GM18858 (cell line): ENCODE results near the gene DYSF.

ENCODE experiments used
- ATAC-seq: cut with Tn5 transposase; IDR thresholded peaks from one replicate; pipeline ENCODE4 v1.9.1; 2021; ENCODE audit not compliant: unreplicated experiment

Gene DYSF

DNA sequence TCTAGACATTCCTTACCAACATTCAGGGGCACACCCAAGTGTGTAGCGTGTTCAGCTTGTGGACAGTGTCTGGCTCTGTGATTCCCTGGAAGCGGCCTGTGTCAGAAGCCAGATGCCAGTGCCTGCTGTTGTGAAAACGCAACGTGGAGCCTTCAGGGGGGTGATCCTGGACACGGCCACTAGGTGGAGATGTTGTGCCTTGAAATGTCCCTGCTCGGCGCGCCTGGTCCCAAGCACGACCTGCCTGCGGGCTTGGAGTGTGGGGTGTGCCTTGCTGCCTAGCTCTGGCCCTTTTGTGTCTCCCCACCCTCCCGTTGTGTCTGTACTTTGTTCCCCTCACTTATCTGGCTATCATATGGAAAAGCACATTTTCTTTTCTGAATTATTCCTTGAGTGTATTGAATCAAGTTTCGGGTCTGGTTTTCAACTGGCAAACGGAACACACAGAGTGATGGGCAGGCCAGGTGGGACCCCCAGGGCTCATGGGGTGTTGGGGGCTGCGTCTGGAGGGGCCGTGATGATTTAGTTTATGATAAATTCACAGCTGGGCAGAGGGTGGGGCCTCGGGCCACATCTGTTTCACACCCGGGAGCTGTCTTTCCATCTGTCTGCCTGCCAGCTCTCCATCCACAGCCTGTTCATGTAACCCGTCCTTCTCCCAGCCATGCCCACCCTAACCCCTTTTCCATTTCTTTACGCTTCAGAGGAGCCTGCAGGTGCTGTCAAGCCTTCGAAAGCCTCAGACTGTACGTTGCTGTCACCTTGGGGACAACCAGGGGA is 95.5 kb downstream of the DYSF start:
- no peak for ATAC-seq

DNA sequence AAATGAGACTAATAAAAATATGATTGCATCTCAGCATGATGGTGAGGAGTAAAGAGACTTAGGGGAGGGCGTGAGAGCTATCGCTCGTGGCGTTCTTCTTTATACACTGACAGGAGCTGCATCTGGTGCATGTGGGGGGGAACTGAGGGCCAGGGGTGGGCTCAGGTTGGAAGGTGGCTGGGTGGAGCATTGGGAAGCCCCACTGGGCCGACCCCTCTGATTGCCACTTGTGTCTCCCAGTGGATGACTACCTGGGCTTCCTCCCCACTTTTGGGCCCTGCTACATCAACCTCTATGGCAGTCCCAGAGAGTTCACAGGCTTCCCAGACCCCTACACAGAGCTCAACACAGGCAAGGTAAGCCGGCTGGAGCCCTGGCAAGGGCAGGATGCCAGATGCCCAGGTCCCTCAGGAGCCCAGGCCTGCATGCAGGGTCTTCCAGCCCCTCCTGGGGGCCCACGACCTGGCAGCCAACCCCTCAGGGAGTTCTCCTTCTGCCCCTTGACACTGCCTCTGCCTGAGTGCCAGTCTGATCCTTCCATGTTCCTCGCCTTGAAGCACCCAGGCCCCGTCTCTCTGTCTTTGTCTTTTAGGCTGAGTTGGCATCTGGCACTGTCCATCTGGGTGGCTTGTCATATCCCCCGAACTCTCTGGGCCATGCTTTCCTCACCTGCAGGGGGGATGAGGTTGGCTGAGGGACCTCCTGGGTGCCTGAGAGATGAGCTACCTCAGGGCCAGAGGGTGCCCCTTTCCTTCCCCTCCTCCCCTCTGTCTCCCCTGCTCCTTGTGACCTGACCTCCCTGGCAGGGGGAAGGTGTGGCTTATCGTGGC is 97.7 kb downstream of the DYSF start:
- no peak for ATAC-seq

DNA sequence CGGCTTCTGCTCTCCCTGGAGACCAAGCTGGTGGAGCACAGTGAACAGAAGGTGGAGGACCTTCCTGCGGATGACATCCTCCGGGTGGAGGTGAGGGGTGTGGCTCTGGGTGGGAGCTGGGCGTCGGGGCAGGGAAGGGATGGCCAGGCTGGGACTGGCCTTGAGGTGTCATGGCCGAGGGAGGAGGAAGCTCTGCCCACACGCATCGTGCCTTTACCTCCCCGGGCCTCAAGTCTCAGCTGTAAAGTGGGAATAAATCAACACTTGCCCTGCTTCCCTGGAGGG is 98.2 kb downstream of the DYSF start:
- ATAC-seq: no peak

DNA sequence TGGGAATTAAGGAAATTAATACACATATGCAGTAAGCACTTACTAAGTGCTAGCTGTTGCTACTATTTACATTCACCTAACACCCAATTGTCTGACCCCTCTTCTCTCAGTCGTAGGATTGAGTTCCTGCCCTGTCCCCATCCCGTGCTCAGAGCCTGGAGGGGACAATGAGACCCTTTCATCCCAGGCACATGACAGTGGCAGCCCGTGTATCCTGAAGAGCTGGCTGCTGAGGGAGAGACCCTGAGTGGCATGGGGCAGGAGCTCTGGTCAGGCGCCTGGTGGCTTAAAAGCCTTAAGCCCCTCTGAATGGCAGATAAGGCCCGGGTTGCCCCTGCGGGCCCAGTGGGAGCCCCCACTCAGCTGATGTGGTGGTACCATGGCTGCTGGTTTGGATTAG is 99.0 kb downstream of the DYSF start:
- no peak for ATAC-seq

DNA sequence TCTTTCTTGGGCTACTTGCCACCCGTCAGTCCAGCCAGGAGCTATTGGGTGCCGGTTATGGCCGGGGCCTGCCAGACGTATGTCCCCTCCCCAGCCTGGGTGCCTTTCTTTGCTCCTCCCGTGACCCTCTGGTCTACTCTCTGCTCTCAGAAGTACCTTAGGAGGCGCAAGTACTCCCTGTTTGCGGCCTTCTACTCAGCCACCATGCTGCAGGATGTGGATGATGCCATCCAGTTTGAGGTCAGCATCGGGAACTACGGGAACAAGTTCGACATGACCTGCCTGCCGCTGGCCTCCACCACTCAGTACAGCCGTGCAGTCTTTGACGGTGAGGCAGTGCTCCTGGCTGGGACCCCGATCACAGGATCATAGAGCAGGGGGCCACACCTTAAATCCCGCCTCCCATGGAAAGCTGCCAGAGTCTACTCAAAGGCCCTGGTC is 99.5 kb downstream of the DYSF start:
- no peak for ATAC-seq

DNA sequence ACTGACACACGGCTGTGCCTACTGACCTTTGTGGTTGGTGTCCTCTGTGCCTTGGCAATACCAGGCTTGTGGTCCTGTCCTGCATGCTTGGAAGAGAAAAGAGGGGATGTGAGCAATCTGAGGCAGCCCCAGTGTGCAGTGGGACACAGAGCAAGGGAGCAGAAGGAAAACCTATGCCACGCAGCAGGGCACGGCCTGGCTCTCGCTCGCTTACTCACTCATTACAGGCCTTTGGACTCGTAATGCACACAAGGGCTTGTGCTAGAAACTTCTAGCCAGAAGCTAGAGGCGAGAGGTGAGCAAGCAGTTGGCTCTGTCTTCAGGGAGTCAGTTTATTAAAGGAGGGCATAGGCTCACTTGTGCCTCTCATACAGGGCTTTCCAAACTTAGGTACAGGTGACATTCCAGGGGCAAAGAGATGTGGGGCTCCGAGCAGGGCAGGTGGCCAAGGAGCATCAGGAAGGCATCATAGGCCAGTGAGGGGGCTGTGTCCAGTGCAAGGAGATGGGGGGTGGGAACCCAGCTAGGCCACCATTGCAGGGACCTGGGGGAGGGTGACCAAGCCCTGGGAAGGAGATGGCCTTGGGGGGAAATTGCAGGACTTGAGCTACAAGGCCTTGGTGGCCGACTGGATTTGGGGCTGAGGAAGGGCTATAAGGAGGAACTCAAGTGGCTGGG is 100.8 kb downstream of the DYSF start:
- no peak for ATAC-seq

DNA sequence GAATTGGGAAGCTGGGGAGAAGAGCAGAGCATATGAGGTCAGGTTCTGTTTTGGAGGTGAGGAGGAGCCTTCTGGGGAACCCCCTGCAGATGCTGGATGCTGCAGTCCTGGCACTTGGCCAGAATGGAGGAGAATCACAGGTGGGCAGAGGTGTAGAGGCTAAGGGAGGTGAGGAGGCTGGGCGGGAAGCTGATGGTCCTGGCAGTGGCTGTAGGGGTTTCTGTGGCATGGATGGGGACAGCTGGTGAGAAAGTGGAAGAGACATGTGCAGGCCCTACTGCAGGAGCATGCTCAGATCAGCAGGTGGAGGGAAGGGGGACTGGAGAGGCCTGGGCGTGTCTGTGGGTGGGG is 101.3 kb downstream of the DYSF start:
- no peak for ATAC-seq

DNA sequence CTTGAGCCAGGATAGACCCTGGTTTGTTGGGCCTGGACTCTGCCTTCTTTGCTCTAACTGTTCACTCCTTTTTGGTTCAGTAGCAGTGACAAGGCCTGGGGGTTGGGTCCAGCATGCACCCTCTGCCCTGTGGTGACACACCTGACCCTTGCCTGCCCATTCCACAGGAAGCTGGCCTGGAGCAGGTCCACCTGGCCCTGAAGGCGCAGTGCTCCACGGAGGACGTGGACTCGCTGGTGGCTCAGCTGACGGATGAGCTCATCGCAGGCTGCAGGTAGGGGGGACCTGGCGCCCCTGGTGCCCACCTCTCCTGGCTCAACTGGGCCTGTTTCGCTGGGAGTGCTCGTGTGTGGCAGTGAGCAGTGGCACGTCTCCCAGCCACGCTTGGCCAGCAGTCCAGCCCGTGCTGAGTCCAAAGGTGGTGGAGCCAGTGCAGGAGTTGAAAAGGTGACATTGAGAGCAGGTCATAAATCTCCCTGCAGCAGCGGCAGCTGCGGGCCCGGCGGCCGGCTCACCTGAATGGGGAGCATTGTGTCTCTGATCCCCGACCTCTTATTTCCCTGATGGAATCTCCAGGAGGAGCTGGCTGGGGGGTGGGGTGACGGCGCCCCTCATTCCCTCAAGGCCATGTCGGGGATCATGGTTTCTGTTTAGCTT is 102.6 kb downstream of the DYSF start:
- no peak for ATAC-seq

DNA sequence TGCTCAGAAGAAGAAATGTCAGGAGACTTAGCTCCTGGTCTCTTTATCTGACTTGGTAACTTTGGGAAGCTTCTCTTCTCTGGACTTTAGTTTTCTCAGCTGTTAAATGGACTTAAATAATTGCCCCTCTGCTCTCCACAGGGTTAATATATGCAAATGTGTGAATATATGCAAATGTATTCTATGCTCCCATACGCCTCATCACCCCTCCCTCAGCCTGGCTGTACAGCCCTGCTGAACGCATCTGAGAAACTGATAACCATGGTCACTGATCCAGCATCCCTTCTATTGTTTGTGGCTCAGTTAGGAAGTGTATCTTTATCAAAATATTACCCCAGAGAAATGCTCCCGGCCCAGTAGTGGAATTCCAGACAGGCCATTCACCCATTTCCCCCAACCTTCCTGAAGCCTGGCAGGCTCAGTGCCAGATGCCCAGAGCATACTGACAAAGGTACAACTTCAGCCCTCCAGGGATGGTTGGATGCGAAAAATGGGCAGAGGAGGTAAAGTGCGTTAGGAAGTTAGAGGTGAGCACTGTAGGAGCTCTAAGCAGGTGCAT is 103.4 kb downstream of the DYSF start:
- ATAC-seq: no peak

DNA sequence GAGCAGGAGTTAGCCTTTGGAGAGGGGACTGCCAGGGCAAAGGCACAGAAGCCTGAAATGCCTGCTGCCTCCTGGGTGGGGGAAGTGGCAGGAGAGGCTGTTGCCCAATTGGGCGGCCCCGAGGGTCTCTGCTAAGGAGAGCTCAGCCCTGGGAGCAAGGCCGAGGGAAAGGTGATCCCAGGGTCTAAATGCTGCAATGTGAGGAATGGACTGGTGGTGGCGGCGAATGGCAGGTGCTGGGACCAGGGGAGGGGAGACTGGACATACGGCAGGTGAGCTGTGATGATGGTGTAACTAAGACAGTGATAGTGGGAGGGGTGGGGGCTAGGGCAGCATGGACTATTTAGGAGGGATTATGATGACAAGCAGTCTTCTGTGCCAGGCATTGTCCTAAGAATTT is 104.0 kb downstream of the DYSF start:
- ATAC-seq: no peak

DNA sequence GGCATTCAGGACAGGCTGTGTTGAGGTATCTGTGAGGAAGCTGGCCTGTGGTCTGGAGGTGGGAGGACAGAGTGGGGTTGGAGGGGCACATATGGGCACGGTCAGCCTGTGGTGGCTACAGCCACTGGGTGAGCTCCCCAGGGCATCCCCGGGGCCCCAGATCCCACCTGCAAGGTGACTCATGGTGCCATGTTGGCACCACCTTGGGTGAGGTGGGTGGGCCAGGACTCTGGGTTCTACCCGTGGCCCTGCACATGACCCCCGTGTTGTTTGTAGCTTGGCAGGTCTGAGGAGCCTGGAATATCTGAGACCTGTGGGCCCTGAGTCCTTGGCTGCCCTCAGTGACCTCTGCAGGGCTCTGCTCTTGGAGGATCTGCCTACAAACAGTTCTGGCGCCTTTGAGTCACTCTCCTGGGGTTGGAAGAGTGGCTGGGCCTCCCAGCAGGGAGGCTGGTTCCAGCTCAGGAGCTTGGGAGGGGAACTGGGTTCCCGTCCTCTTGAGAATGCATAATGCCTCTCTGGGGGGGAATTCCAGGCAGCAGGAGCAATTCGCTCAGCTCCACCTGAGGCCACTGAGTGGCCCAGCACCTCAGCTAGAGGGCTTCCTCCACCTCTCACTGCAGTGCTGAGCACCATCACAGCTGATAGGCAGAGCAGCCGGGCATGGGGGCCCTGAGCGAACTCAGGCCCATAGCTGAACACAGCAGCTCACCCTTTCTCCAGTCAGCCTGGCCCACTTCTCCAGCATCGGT is 105.1 kb downstream of the DYSF start:
- no peak for ATAC-seq

DNA sequence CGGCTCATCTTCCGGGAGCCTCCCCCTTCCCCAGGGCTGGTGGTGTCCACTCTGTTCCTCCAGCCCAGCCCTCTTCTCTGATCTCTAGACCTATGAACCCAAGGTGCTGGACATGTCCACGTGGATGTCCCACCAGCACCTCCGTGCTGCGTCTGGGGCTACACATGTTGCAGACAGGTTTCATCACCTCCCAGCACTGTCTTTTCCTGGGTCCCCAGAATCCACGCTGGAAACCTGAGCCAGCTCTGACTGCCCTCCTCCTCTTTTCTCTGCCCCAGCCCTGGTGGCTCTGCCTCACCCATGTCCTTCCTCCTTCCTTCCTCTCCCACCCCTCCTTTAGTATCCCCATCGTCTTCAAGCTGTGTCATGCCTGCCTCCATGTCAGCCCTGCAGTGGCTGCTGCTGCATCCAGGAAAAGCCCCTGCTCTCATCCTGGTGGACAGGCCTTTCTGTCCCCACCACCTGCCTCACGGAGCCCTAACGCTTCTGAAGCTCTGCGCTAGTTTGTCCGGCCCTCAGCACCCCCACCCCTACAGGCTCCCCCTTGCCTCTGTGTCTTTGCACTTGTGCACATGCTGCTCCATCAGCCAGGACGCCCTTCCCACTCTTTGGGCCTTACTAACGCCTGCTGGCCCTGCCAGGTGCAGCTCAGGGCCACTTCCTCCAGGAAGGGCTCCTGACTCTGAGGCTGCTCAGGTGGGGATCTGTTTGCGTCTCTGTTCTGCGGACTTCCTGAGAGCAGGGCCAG is 105.9 kb downstream of the DYSF start:
- no peak for ATAC-seq

DNA sequence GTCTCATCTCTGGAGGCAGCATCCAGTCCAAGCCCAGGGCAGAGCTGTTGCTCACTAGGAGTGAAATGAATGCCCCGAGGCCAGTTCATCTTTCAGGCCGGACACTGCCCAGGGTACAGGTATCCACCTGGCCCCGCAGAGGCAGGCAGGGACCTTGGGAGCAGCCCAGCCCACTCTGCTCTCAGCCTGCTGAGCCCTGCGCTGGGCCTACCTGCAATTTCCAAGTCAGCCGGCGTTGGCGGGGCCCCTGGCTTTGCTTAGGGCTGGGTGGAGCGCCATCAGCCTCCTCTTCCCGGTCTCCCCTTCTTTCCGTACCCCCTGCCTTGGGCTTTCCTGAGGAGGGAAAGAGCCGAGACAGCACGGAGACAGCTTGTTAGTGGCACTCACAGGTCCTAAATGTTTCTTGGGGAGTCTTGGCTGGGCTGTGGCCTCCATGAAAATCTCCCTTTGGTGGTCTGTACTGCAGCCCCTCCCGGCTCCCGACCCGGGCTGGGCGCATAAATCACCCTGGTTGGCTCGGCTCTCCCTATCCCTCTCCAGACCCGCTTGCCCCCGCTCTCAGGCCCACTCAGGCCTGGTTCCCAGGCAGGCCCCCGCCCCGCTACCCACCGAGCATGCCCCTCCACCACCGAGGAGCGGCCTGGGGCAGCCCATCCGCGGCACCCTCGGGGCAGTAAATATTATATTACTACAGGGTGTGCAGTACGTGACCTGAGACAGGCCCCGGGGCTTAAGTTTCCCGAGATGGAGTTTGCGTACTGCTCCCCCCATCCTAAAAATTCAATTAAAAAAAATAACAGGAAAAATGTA is 106.7 kb downstream of the DYSF start:
- no peak for ATAC-seq

DNA sequence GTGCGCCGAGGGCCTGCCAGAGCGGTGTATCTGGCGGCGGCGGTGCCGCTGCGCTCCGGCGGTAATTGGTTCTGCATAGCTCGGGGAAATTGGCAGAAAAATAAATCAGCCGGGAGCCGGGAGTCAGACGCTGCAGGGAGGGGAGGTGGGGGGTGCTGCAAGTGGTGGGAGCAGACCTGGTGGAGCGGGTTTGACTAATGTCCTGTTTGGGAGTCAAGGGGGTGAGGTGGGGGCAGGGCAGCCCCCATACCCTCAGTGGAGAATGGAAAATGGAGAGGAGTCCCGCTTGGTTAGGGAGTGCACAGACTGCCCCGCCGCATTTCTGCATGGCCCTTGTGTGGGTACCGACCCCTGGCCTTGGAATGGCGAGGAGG is 107.3 kb downstream of the DYSF start:
- no peak for ATAC-seq

DNA sequence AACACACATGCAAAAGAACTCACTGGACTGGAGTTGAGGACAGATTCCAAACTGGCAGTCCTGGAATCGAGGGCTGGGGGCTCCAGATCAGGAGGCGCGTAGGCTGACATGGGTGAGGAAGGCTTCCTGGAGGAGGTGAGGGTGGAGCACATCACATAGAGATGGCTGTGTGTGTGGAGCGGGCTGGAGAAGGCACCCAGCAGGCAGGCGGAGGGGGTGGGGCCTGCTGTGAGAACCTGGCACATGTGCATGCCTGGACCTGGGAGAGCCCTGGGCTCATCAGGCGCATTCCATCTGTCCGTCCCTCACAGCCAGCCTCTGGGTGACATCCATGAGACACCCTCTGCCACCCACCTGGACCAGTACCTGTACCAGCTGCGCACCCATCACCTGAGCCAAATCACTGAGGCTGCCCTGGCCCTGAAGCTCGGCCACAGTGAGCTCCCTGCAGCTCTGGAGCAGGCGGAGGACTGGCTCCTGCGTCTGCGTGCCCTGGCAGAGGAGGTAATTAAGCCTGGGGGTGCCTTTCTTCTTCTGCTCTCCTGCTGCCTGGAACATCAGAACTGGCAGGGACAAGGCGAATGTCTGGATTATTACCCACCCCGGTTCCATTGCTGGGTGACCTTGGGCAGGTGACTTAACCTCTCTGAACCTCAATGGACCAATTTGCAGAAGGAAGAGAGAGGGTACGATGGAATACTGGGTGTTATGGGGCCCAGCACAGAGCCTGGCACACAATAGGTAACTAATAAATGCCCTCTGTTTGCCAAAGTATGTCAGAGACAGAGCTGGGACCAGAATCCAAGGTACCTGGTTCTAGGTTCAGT is 108.3 kb downstream of the DYSF start:
- no peak for ATAC-seq

DNA sequence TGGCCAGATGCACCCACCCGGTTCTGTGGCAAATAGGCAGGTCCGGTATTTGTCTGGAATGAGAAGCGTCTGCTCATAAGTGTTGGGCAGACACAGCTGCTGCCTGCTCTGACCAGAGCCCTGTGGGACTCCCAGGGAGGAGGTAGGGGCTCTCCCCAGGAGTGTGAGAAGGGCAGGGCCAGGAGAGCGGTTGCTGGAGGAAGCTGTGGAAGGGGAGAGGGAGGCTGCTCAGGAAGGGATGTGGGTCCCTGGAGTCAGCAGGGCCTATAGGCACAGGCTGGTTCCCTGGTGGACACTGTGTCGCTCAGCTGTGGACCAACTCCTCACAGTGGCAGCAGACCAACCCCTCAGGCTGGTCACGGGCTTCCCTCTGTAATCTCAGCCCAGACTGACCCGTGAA is 109.2 kb downstream of the DYSF start:
- no peak for ATAC-seq

DNA sequence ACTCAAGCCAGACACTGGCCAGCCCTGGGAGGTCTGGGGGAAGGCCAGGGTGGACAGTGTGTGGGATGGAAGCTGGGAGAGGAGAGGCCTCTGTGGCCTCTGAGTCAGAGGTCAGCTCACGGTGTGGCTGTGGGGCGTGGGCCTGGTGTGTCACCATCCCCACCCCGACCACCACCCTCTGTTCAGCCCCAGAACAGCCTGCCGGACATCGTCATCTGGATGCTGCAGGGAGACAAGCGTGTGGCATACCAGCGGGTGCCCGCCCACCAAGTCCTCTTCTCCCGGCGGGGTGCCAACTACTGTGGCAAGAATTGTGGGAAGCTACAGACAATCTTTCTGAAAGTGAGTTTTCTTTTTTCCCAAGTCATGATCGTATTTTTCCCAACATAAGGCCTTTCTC is 110.5 kb downstream of the DYSF start:
- ATAC-seq: no peak

DNA sequence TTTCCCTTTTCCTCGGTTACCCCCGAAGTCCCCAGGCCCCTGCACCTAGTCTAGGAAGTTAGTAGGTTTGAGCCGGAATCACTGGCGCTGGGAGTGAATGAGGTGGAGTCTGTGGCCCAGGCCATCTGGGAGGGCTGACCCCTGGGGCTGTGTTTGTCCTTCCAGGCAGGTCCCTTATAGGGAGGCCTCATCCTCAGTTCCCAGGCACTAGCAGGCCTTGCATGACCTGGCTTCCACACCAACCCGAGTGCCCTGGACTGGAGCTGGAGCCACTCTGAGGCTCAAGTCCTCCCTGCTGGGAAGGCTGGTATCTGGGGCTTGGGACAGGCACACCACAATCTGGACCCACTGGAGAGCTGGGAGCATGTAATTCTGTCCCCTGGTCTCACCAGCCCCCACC is 111.0 kb downstream of the DYSF start:
- ATAC-seq: no peak
